ENCODE data around the gene CLMP. TPM values are rescaled to one million over a fixed set of nuclear protein-coding genes. Genes with fewer than 3 reads are reported as not detected.

CLMP gene
- total and polyA plus RNA-seq, 4 experiments from 2014 or later: 0.41 to 0.97 (median 0.53) TPM

- DNase-seq: no peak
- Mint-ChIP-seq H3K36me3 (no peaks in the 10 kb centered on the region), H3K27ac (no peak overlapping the region), H3K9me3 (peaks cover 0 to 3% (median 0%) of the 10 kb centered on the region in 8 donors), H3K27me3 (peaks cover 20 to 36% of the 10 kb centered on the region in 2 donors), H3K4me3 (no peak overlapping the region), H3K4me1 (no peaks in the 10 kb centered on the region)
- Histone ChIP-seq H3K9me3 (ENCODE audit: control insufficient read depth in 1 of 2, low read length in 2 of 2) (no peaks in the 10 kb centered on the region), H3K4me3 (ENCODE audit: low read length in 2 of 2) (no peak overlapping the region), H3K36me3 (ENCODE audit: insufficient read depth, low read length) (no peaks in the 10 kb centered on the region), H3K4me1 (ENCODE audit: insufficient read depth, low read length) (no peaks in the 10 kb centered on the region), H3K27me3 (ENCODE audit: insufficient read depth, low read length) (no peaks in the 10 kb centered on the region), H3K27ac (ENCODE audit: low read depth, low read length) (no peak overlapping the region)
- intact Hi-C loops (cut with micrococcal nuclease): no loop called here
- ChIA-PET POLR2A (ENCODE audit: partially characterized antibody) (interaction anchor here (0.7 kb wide), 1 partner anchor 281 kb away, joined by 3 read pairs; no protein-coding TSS in a partner anchor), CTCF (ENCODE audit: partially characterized antibody) (interaction anchor here (0.7 to 1.0 kb wide), 2 partner anchors 9 to 66 kb away, joined by 3 read pairs; no protein-coding TSS in a partner anchor)
These were observed 14.0 kb downstream of the CLMP start for GRCh38 chr11:123181075-123181474.

GRCh38 chr11:123180574-123180973, 14.5 kb downstream of the CLMP start:
- Histone ChIP-seq H3K27me3 (ENCODE audit: insufficient read depth, low read length) (no peaks in the 10 kb centered on the region), H3K27ac (ENCODE audit: low read depth, low read length) (no peak overlapping the region), H3K4me1 (ENCODE audit: insufficient read depth, low read length) (no peaks in the 10 kb centered on the region), H3K9me3 (ENCODE audit: control insufficient read depth in 1 of 2, low read length in 2 of 2) (no peaks in the 10 kb centered on the region), H3K4me3 (ENCODE audit: low read length in 2 of 2) (no peak overlapping the region), H3K36me3 (ENCODE audit: insufficient read depth, low read length) (no peaks in the 10 kb centered on the region)
- no peaks in the 10 kb centered on the region for H3K4me1 Mint-ChIP-seq
- no peaks in the 10 kb centered on the region for H3K36me3 Mint-ChIP-seq
- no peak overlapping the region for H3K27ac Mint-ChIP-seq
- DNase-seq: no peak
- CTCF ChIA-PET (ENCODE audit: partially characterized antibody): no interaction called here
- peaks cover 15 to 32% of the 10 kb centered on the region in 2 donors for H3K27me3 Mint-ChIP-seq
- intact Hi-C loops (cut with micrococcal nuclease): no loop called here
- H3K9me3 Mint-ChIP-seq: peaks cover 0 to 3% (median 0%) of the 10 kb centered on the region in 8 donors
- POLR2A ChIA-PET (ENCODE audit: partially characterized antibody): interaction anchor here (0.7 kb wide), 1 partner anchor 282 kb away, joined by 3 read pairs; no protein-coding TSS in a partner anchor
- H3K4me3 Mint-ChIP-seq: no peak overlapping the region

DNA sequence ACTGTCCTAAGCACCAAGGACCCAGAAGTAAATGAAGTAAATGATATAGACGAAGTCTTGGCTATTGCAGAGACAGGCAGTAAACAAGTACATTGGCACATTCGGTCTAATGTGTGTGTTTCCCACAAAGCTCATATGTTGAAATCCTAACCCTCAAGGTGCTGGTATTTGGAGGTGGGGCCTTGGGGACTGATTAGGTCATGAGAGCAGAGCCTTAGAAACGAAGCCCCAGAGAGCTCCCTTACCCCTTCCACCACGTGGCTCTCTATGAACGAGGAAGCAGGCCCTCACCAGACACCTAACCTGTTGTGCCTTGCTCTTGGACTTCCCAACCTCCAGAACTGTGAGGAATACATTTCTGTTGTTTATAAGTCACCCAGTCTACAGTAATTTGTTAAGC, 14.9 kb downstream of the CLMP start:
- Histone ChIP-seq H3K27ac (ENCODE audit: low read depth, low read length) (no peak overlapping the region), H3K4me1 (ENCODE audit: insufficient read depth, low read length) (no peaks in the 10 kb centered on the region), H3K27me3 (ENCODE audit: insufficient read depth, low read length) (no peaks in the 10 kb centered on the region), H3K9me3 (ENCODE audit: control insufficient read depth in 1 of 2, low read length in 2 of 2) (no peaks in the 10 kb centered on the region), H3K4me3 (ENCODE audit: low read length in 2 of 2) (no peak overlapping the region), H3K36me3 (ENCODE audit: insufficient read depth, low read length) (no peaks in the 10 kb centered on the region)
- Mint-ChIP-seq H3K27ac (no peak overlapping the region), H3K4me1 (no peaks in the 10 kb centered on the region), H3K27me3 (peaks cover 14 to 31% of the 10 kb centered on the region in 2 donors), H3K36me3 (no peaks in the 10 kb centered on the region), H3K4me3 (no peak overlapping the region), H3K9me3 (peaks cover 0 to 3% (median 0%) of the 10 kb centered on the region in 8 donors)
- CTCF ChIA-PET (ENCODE audit: partially characterized antibody): no interaction called here
- intact Hi-C loops (cut with micrococcal nuclease): no loop called here
- POLR2A ChIA-PET (ENCODE audit: partially characterized antibody): interaction anchor here (0.7 kb wide), 1 partner anchor 282 kb away, joined by 3 read pairs; no protein-coding TSS in a partner anchor
- DNase-seq: no peak

DNA sequence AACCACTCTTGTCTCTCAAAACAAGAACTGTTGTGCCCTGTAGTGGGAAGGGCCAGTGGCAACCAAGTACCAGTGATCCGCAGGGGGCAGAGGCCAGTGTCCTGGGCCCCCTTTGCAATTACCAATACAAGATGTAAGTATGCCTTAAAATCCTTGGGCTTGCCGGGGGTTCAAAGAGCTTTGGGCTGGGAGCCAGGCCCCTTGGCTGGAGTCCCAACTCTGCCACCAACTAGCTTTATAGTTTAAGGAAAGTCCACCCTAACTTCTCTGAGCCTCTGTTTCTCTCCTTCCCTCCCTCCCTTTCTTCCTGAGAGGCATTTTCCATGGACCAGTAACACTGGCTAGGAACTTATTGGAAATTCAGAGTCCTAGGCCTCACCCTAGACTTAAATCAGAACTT, 15.5 kb downstream of the CLMP start:
- no peak for DNase-seq
- Histone ChIP-seq H3K36me3 (ENCODE audit: insufficient read depth, low read length) (no peaks in the 10 kb centered on the region), H3K27ac (ENCODE audit: low read depth, low read length) (no peak overlapping the region), H3K27me3 (ENCODE audit: insufficient read depth, low read length) (no peaks in the 10 kb centered on the region), H3K9me3 (ENCODE audit: control insufficient read depth in 1 of 2, low read length in 2 of 2) (no peaks in the 10 kb centered on the region), H3K4me1 (ENCODE audit: insufficient read depth, low read length) (no peaks in the 10 kb centered on the region), H3K4me3 (ENCODE audit: low read length in 2 of 2) (no peak overlapping the region)
- no peaks in the 10 kb centered on the region for H3K4me1 Mint-ChIP-seq
- ChIA-PET POLR2A (ENCODE audit: partially characterized antibody) (no interaction called here), CTCF (ENCODE audit: partially characterized antibody) (no interaction called here)
- H3K36me3 Mint-ChIP-seq: no peaks in the 10 kb centered on the region
- H3K4me3 Mint-ChIP-seq: no peak overlapping the region
- H3K27ac Mint-ChIP-seq: no peak overlapping the region
- peaks cover 0 to 3% (median 0%) of the 10 kb centered on the region in 8 donors for H3K9me3 Mint-ChIP-seq
- intact Hi-C loops (cut with micrococcal nuclease): no loop called here
- peaks cover 8 to 25% of the 10 kb centered on the region in 2 donors for H3K27me3 Mint-ChIP-seq

GRCh38 chr11:123178186-123178585, 16.9 kb downstream of the CLMP start:
- H3K27me3 Mint-ChIP-seq: peaks cover 6 to 22% of the 10 kb centered on the region in 2 donors
- Histone ChIP-seq H3K27ac (ENCODE audit: low read depth, low read length) (no peak overlapping the region), H3K4me3 (ENCODE audit: low read length in 2 of 2) (no peak overlapping the region), H3K36me3 (ENCODE audit: insufficient read depth, low read length) (no peaks in the 10 kb centered on the region), H3K27me3 (ENCODE audit: insufficient read depth, low read length) (no peaks in the 10 kb centered on the region), H3K9me3 (ENCODE audit: control insufficient read depth in 1 of 2, low read length in 2 of 2) (no peaks in the 10 kb centered on the region), H3K4me1 (ENCODE audit: insufficient read depth, low read length) (no peaks in the 10 kb centered on the region)
- intact Hi-C loops (cut with micrococcal nuclease): no loop called here
- no peak overlapping the region for H3K4me3 Mint-ChIP-seq
- CTCF ChIA-PET (ENCODE audit: partially characterized antibody): no interaction called here
- POLR2A ChIA-PET (ENCODE audit: partially characterized antibody): no interaction called here
- no peaks in the 10 kb centered on the region for H3K4me1 Mint-ChIP-seq
- DNase-seq: no peak
- H3K27ac Mint-ChIP-seq: no peak overlapping the region
- H3K9me3 Mint-ChIP-seq: peaks cover 0 to 3% (median 0%) of the 10 kb centered on the region in 8 donors
- no peaks in the 10 kb centered on the region for H3K36me3 Mint-ChIP-seq

GRCh38 chr11:123176785-123177184, 18.3 kb downstream of the CLMP start:
- no peak overlapping the region for H3K27ac Mint-ChIP-seq

DNA sequence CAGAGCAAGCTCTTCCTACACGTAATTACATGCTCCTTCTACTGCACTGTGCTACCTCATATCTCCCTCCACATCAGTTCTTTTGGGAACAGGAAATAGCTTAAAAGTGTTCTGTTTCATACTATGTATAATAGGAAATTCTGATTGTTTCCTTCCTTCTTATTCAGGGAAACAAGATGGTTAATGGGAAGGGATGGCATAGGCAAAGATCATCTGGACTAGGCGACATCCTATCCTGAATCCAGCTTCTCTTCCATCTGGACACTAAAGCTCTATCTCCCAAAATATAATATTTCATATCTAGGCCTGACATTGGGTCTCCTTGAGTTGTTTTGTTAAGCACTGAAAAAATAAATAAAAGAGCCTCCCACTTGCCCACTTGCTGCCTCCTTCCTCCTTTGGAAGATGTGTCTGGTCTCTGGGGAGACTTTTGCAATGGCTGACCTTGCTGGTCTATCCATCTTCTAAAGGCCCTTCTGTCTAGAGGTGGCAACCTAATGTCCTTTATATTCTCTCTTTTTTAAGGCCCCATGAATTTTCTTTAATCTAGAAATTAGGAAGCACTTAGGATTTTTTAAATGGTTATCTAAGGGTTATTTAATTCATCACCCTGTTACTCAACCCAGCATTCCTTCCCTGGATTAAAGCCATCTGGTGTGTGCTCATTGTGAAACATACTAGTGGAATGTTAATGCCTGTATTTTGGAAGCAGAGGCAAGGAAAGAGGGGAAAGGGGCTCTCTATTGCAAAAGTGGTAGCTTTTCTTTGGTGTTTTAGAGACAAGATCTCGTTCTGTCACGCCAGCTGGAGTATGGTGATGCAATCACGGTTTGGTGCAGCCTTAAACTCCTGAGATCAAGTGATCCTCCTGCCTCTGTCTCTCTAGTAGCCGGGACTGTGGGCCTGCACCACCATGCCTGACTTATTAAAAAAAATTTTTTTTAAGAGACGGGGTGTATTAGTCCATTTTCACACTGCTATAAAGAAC, 20.6 kb downstream of the CLMP start:
- H3K9me3 Mint-ChIP-seq: no peaks in the 10 kb centered on the region
- no peaks in the 10 kb centered on the region for H3K4me1 Mint-ChIP-seq
- no peak overlapping the region for H3K27ac Mint-ChIP-seq
- H3K36me3 ChIP-seq (ENCODE audit: insufficient read depth, low read length): no peaks in the 10 kb centered on the region
- no peak overlapping the region for H3K4me3 Mint-ChIP-seq
- intact Hi-C loops (cut with micrococcal nuclease): no loop called here
- no peaks in the 10 kb centered on the region for H3K9me3 ChIP-seq (ENCODE audit: control insufficient read depth in 1 of 2, low read length in 2 of 2)
- no peak for DNase-seq
- no peaks in the 10 kb centered on the region for H3K36me3 Mint-ChIP-seq
- ChIA-PET POLR2A (ENCODE audit: partially characterized antibody) (no interaction called here), CTCF (ENCODE audit: partially characterized antibody) (interaction anchor here (1.7 kb wide), 1 partner anchor 10 kb away, joined by 5 read pairs; no protein-coding TSS in a partner anchor)
- H3K27me3 Mint-ChIP-seq: peaks cover 5 to 6% of the 10 kb centered on the region in 2 donors
- H3K4me3 ChIP-seq (ENCODE audit: low read length in 2 of 2): no peak overlapping the region
- H3K4me1 ChIP-seq (ENCODE audit: insufficient read depth, low read length): no peaks in the 10 kb centered on the region
- no peak overlapping the region for H3K27ac ChIP-seq (ENCODE audit: low read depth, low read length)
- H3K27me3 ChIP-seq (ENCODE audit: insufficient read depth, low read length): no peaks in the 10 kb centered on the region

More at GRCh38 chr11:123176785-123177184, 18.3 kb downstream of the CLMP start:
- peaks cover 0 to 3% (median 0%) of the 10 kb centered on the region in 8 donors for H3K9me3 Mint-ChIP-seq
- ChIA-PET POLR2A (ENCODE audit: partially characterized antibody) (no interaction called here), CTCF (ENCODE audit: partially characterized antibody) (no interaction called here)
- H3K27me3 ChIP-seq (ENCODE audit: insufficient read depth, low read length): no peaks in the 10 kb centered on the region
- no peaks in the 10 kb centered on the region for H3K9me3 ChIP-seq (ENCODE audit: control insufficient read depth in 1 of 2, low read length in 2 of 2)
- peaks cover 5 to 11% of the 10 kb centered on the region in 2 donors for H3K27me3 Mint-ChIP-seq
- no peak overlapping the region for H3K4me3 ChIP-seq (ENCODE audit: low read length in 2 of 2)
- intact Hi-C loops (cut with micrococcal nuclease): no loop called here
- H3K4me1 Mint-ChIP-seq: no peaks in the 10 kb centered on the region
- no peak for DNase-seq
- H3K36me3 ChIP-seq (ENCODE audit: insufficient read depth, low read length): no peaks in the 10 kb centered on the region
- H3K27ac ChIP-seq (ENCODE audit: low read depth, low read length): no peak overlapping the region
- H3K4me1 ChIP-seq (ENCODE audit: insufficient read depth, low read length): no peaks in the 10 kb centered on the region
- no peak overlapping the region for H3K4me3 Mint-ChIP-seq
- no peaks in the 10 kb centered on the region for H3K36me3 Mint-ChIP-seq

Data from CD4-positive, alpha-beta memory T cell (primary cell).